HEK293T (cell line): ENCODE data around the gene ADSL.

ENCODE experiments used
- CTCF ChIA-PET: fragments of 350-600 bp; formaldehyde crosslinking; extraction: SDS; loops from one replicate; lab custom pipeline; 2021; ENCODE audit warnings: antibody characterized with exemption, inconsistent platforms; lab: Yijun Ruan, JAX
- POLR2A ChIA-PET: fragments of 350-600 bp; formaldehyde crosslinking; extraction: SDS; loops from one replicate; lab custom pipeline; 2020; ENCODE audit warnings: antibody characterized with exemption, inconsistent platforms; lab: Yijun Ruan, JAX
- DNase-seq: peaks from one replicate; pipeline ENCODE4 v3.0.0; 2012; ENCODE audit warnings: mixed read lengths; ENCODE audit errors: extremely low spot score
- ARNT ChIP-seq: fragments of 450-650 bp; IDR thresholded peaks from 2 replicates; pipeline ENCODE4 v1.6.1; 2017; ENCODE audit warnings: mild to moderate bottlenecking
- BHLHE40 ChIP-seq: fragments of 450-650 bp; IDR thresholded peaks from 2 replicates; pipeline ENCODE4 v1.6.1; 2016; ENCODE audit warnings: mild to moderate bottlenecking, moderate library complexity, borderline replicate concordance
- CTBP1 ChIP-seq: fragments of 450-650 bp; IDR thresholded peaks from 2 replicates; pipeline ENCODE4 v1.6.1; 2016; ENCODE audit warnings: borderline replicate concordance
- ELF4 ChIP-seq: fragments of 450-650 bp; IDR thresholded peaks from 2 replicates; pipeline ENCODE4 v1.6.1; 2017; ENCODE audit warnings: antibody characterized with exemption
- FOXA1 ChIP-seq: fragments of 450-650 bp; IDR thresholded peaks from 2 replicates; pipeline ENCODE4 v1.6.1; 2016; ENCODE audit warnings: mild to moderate bottlenecking
- FOXK2 ChIP-seq: fragments of 450-650 bp; IDR thresholded peaks from 2 replicates; pipeline ENCODE4 v1.6.1; 2016; ENCODE audit warnings: mild to moderate bottlenecking
- FOXM1 ChIP-seq: fragments of 450-650 bp; IDR thresholded peaks from 2 replicates; pipeline ENCODE4 v1.6.1; 2017; ENCODE audit warnings: mild to moderate bottlenecking, borderline replicate concordance
- HDGF ChIP-seq: fragments of 450-650 bp; IDR thresholded peaks from 2 replicates; pipeline ENCODE4 v1.6.1; 2017; ENCODE audit warnings: antibody characterized with exemption, borderline replicate concordance
- L3MBTL2 ChIP-seq: fragments of 450-650 bp; conservative IDR thresholded peaks from 2 replicates; pipeline ENCODE4 v1.6.1; 2016; ENCODE audit warnings: mild to moderate bottlenecking
- LEF1 ChIP-seq: fragments of 450-650 bp; IDR thresholded peaks from 2 replicates; pipeline ENCODE4 v1.6.1; 2017; ENCODE audit warnings: mild to moderate bottlenecking, borderline replicate concordance
- NFRKB ChIP-seq: fragments of 450-650 bp; IDR thresholded peaks from 2 replicates; pipeline ENCODE4 v1.6.1; 2016; ENCODE audit warnings: mild to moderate bottlenecking, moderate library complexity
- SP1 ChIP-seq: fragments of 450-650 bp; IDR thresholded peaks from 2 replicates; pipeline ENCODE4 v1.6.1; 2017
- SUZ12 ChIP-seq: fragments of 450-650 bp; IDR thresholded peaks from 2 replicates; pipeline ENCODE4 v1.6.1; 2016; ENCODE audit warnings: mild to moderate bottlenecking
- TARDBP ChIP-seq: fragments of 450-650 bp; IDR thresholded peaks from 2 replicates; pipeline ENCODE4 v1.6.1; 2016
- ZNF384 ChIP-seq: fragments of 450-650 bp; IDR thresholded peaks from 2 replicates; pipeline ENCODE4 v1.6.1; 2016
- TF ChIP-seq, protein P1 (sequence below): fragments of 450-650 bp; IDR thresholded peaks from 2 replicates; pipeline ENCODE4 v1.6.1; 2016

Gene ADSL

DNA sequence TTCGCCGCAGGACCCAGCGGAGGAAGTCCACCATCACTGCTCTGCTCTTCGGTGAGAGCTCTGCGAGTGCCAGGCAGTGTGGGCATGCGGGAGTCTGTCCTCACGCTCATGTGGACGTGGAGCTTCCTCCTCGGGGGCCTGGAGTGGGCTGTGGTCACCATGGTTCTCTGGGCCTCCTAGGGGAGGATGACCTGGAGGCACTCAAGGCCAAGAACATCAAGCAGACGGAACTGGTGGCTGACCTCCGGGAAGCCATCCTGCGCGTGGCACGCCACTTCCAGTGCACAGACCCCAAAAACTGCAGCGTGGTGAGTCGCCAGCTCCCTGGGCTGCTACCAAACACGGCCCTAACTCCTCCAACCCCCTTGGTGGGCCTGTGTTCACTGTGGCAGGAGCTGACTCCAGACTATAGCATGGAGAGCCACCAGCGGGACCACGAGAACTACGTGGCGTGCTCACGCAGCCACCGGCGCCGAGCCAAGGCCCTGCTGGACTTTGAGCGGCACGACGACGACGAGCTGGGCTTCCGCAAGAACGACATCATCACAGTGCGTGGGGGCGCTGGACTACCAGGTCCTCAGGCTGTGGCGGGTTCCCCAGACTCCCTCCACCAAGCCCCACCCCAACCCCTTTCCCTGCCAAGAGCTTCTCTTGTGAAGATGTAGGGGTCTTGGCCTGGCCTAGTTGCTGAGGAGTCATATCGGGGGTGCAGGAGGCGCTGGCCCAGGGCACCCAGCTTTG lies 60.9 kb downstream of the ADSL start:
- CTCF ChIA-PET, result no interaction called here
- POLR2A ChIA-PET, result no interaction called here
- DNase-seq, result no peak
- TF ChIP-seq FOXK2 (no peak), ZNF384 (no peak), SUZ12 (no peak), BHLHE40 (no peak), CTBP1 (no peak), L3MBTL2 (no peak)

DNA sequence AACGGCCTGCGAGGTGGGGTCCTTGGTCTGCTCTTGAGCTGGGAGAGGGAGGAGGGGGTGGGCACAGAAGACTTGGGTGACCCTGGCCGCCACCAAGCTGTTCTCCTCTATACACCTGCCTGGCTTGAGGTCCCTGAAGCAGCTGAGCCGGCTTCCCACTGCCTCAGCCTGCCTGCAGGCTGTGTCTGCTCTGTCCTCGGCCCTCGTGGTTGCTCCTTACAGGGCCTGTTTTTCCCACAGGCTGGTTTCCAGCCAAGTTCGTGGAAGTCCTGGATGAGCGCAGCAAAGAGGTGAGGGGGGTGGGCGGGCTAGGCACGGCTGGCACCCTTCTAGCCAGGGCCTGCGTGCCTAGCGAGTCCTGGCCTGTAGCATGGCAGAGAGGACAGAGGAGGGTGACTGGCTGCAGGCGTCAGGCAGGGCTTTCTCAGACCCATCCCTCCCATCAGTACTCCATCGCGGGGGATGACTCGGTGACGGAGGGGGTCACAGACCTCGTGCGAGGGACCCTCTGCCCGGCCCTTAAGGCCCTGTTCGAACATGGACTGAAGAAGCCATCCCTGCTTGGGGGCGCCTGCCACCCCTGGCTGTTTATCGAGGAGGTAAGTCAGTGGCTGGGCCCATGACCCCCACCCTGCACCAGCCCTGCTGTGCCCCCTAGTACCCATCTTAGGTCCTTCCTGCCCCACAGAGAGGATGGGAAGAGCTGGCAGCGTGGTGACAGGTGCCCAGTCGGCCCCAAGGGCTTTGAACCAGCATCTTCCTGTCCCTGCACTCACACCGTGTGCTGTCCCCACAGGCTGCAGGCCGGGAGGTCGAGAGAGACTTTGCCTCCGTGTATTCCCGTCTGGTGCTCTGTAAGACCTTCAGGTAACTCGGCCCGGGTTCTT lies 61.8 kb downstream of the ADSL start:
- TF ChIP-seq FOXM1 (no peak), L3MBTL2 (no peak), HDGF (no peak), TARDBP (no peak)
- TF ChIP-seq, protein P1, sequence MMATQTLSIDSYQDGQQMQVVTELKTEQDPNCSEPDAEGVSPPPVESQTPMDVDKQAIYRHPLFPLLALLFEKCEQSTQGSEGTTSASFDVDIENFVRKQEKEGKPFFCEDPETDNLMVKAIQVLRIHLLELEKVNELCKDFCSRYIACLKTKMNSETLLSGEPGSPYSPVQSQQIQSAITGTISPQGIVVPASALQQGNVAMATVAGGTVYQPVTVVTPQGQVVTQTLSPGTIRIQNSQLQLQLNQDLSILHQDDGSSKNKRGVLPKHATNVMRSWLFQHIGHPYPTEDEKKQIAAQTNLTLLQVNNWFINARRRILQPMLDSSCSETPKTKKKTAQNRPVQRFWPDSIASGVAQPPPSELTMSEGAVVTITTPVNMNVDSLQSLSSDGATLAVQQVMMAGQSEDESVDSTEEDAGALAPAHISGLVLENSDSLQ, result no peak
- no peak for DNase-seq
- CTCF ChIA-PET, result no interaction called here
- POLR2A ChIA-PET, result no interaction called here

DNA sequence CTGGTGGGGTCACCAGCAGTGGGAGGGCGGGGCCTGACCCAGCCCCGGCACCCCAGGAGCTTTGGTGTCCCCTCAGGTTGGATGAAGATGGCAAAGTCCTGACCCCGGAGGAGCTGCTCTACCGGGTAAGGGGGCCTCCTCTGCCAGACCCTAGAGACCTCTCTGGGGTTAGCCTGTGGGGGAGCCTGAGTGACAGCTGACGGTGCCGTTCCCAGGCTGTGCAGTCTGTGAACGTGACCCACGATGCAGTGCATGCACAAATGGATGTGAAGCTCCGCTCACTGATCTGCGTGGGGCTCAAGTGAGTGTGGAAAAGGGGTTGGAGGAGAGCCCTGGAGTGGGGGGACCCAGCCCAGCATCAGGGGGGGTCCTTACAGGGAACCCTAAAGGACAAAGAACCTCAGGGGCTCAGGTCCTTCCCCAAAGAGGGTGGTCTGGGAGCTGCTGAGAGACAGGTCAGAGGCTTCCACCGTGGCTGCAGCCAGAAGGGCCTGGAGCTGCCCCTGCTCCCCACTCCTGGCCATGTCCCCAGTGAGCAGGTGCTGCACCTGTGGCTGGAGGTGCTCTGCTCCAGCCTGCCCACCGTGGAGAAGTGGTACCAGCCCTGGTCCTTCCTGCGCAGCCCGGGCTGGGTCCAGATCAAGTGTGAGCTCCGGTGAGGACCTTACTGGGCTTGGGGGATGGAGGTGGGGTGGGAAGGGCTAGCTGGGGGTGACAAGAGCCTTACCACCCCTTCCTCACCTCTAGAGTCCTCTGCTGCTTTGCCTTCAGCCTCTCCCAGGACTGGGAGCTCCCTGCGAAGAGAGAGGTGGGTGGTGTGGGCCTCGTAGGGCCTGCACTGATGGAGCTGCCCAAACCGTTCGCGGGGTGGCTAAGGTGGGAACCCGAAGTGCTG lies 62.7 kb downstream of the ADSL start:
- TF ChIP-seq LEF1 (no peak), ARNT (no peak), BHLHE40 (no peak), FOXA1 (no peak), SP1 (no peak), TARDBP (no peak), ZNF384 (no peak), FOXK2 (no peak), SUZ12 (no peak), CTBP1 (no peak), HDGF (no peak), FOXM1 (no peak)
- CTCF ChIA-PET, result no interaction called here
- POLR2A ChIA-PET, result interaction anchor here (1.1 to 1.4 kb wide), 3 partner anchors 11 to 243 kb away, joined by 3 to 4 read pairs (median 3); no protein-coding TSS in a partner anchor
- no peak for DNase-seq

DNA sequence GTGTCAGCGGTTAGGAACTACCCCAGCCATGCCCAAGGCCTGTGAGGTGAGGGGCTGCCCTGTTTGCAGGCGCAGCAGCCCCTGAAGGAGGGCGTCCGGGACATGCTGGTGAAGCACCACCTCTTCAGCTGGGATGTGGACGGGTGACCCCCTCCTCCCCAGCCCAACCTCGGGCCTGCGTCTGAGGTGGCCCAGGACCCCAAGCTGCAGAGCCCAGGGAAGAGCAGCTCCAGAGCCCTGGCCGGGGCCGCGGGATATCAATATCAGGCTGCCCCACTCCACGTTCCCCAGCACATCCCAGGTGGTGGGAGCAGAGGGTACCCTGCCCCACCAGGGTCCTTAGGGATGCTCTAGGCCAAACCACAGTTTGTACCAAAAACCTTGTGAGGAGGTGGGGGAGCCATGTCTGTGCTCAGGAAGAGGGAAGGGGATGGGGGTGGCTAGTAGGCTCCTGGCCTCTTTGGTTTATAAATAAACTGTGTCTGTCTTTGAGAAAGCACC lies 63.4 kb downstream of the ADSL start:
- no peak for DNase-seq
- ChIA-PET CTCF (no interaction called here), POLR2A (interaction anchor here (1.1 to 1.4 kb wide), 3 partner anchors 12 to 242 kb away, joined by 3 to 4 read pairs (median 3); no protein-coding TSS in a partner anchor)
- TF ChIP-seq HDGF (no peak), ARNT (no peak), FOXK2 (no peak), BHLHE40 (no peak), ELF4 (no peak), SP1 (no peak)

DNA sequence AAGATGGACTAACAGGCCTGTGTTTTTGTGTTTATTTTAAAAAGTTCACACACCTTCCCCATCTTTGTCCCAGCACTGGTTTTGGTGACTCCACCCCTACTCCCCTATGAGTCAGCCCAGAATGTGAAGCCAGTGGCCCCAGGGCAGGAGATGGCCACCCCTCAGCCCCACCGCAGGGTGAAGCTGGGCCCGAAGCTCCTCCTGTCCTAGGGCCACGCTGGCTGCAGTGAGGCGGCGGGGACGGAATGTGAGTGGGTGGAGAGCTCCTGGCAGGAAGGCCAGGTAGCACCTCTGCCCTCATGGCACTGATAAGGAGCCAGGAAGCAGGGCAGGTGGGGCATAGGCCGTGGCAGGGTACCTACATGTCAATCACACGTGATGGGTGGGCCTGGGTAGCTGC lies 64.0 kb downstream of the ADSL start:
- ChIA-PET CTCF (no interaction called here), POLR2A (interaction anchor here (1.1 to 1.4 kb wide), 2 partner anchors 13 to 26 kb away, joined by 3 read pairs; no protein-coding TSS in a partner anchor)
- no peak for DNase-seq

More for the DNA sequence above, 64.0 kb downstream of the ADSL start:
- no peak for TF ChIP-seq BHLHE40
- no peak for TF ChIP-seq FOXA1
- no peak for TF ChIP-seq FOXM1
- TF ChIP-seq, protein P1, result no peak
- TF ChIP-seq SP1, result no peak
- no peak for TF ChIP-seq FOXK2
- TF ChIP-seq HDGF, result no peak
- TF ChIP-seq TARDBP, result no peak
- TF ChIP-seq ARNT, result no peak
- TF ChIP-seq LEF1, result no peak
- no peak for TF ChIP-seq L3MBTL2
- no peak for TF ChIP-seq CTBP1
- TF ChIP-seq ELF4, result no peak
- no peak for TF ChIP-seq ZNF384
- no peak for TF ChIP-seq SUZ12
- TF ChIP-seq NFRKB, result no peak
